ENCODE data around the gene CLEC10A. TPM values are rescaled to one million over a fixed set of nuclear protein-coding genes. Genes with fewer than 3 reads are reported as not detected.
"Not testable (repeated sequence)": the region's sequence is repeated elsewhere in the genome, so short reads cannot be mapped to it uniquely, and the experiment has no call there.

The CLEC10A gene
- total RNA-seq, 1 donor from 2014 or later, result not detected

DNA sequence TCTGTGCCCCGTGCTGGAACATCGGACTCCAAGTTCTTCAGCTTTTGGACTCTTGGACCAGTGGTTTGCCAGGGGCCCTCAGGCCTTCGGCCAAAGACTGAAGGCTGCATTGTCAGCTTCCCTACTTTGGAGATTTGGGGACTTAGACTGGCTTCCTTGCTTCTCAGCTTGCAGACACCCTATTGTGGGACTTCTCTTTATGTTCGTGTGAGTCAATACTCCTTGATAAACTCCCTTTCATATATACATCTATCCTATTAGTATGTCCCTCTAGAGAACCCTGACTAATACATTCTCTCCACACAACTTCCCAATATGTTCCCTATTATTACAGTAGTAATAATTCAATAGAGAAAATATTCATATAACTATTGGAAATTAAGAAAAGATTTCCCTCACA is 43.8 kb upstream of the CLEC10A start:
- no peaks in the 10 kb centered on the region for H3K9me3 Mint-ChIP-seq
- H3K4me1 Mint-ChIP-seq, result peaks cover 18% of the 10 kb centered on the region
- no peak overlapping the region for H3K4me3 Mint-ChIP-seq
- TF ChIP-seq, protein P1, sequence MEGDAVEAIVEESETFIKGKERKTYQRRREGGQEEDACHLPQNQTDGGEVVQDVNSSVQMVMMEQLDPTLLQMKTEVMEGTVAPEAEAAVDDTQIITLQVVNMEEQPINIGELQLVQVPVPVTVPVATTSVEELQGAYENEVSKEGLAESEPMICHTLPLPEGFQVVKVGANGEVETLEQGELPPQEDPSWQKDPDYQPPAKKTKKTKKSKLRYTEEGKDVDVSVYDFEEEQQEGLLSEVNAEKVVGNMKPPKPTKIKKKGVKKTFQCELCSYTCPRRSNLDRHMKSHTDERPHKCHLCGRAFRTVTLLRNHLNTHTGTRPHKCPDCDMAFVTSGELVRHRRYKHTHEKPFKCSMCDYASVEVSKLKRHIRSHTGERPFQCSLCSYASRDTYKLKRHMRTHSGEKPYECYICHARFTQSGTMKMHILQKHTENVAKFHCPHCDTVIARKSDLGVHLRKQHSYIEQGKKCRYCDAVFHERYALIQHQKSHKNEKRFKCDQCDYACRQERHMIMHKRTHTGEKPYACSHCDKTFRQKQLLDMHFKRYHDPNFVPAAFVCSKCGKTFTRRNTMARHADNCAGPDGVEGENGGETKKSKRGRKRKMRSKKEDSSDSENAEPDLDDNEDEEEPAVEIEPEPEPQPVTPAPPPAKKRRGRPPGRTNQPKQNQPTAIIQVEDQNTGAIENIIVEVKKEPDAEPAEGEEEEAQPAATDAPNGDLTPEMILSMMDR (IDR thresholded peaks at IDR 0.05; ENCODE audit: unreplicated experiment), result no peak
- no peak overlapping the region for H3K27ac Mint-ChIP-seq
- DNase-seq (ENCODE audit: low spot score in 2 of 2, unreplicated experiment in 2 of 2), result no peak
- H3K27me3 Mint-ChIP-seq (ENCODE audit: low read depth), result peaks cover 4% of the 10 kb centered on the region
- H3K36me3 Mint-ChIP-seq, result no peaks in the 10 kb centered on the region

DNA sequence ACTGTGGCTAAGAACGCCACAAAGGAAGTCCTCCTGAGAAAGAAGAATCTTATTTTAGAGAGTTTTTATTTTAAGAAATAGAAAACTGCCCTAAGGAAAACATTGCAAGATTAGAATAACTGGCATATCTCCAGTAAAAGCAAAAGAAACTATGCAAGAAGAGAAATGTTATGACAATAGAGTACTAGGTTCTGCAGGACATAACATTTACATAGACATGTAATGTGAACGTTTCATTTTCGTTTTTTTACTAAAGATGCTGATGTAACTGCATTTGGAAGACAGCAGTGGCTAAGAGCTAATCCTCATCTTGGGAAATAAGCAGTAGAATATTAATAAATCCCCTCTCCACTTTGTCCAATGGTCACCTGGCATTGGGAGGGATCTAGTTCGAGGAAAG is 42.3 kb upstream of the CLEC10A start:
- Mint-ChIP-seq H3K27ac (no peak overlapping the region), H3K4me3 (no peak overlapping the region), H3K9me3 (no peaks in the 10 kb centered on the region), H3K27me3 (ENCODE audit: low read depth) (peaks cover 4% of the 10 kb centered on the region), H3K36me3 (no peaks in the 10 kb centered on the region), H3K4me1 (peaks cover 18% of the 10 kb centered on the region)
- no peak for DNase-seq (ENCODE audit: low spot score in 2 of 2, unreplicated experiment in 2 of 2)
- TF ChIP-seq, protein P1 (IDR thresholded peaks at IDR 0.05; ENCODE audit: unreplicated experiment), result no peak

DNA sequence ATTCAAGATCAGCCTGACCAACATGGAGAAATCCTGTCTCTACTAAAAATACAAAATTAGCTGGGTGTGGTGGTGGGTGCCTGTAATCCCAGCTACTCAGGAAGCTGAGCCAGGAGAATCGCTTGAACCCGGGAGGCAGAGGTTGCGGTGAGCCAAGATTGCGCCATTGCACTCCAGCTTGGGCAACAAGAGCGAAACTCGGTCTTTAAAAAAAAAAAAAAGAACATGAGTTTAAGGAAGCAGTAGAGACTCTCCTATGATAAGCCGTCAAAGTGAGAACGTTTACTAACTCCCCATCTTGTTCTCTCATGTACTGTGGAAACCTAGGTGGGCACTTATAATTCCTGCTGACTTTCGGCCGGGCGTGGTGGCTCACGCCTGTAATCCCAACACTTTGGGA is 40.6 kb upstream of the CLEC10A start:
- DNase-seq (ENCODE audit: low spot score in 2 of 2, unreplicated experiment in 2 of 2); H3K36me3 Mint-ChIP-seq; H3K27ac Mint-ChIP-seq; H3K27me3 Mint-ChIP-seq (ENCODE audit: low read depth); H3K4me3 Mint-ChIP-seq; H3K9me3 Mint-ChIP-seq: not testable (repeated sequence)
- H3K4me1 Mint-ChIP-seq, result peaks cover 18% of the 10 kb centered on the region

DNA sequence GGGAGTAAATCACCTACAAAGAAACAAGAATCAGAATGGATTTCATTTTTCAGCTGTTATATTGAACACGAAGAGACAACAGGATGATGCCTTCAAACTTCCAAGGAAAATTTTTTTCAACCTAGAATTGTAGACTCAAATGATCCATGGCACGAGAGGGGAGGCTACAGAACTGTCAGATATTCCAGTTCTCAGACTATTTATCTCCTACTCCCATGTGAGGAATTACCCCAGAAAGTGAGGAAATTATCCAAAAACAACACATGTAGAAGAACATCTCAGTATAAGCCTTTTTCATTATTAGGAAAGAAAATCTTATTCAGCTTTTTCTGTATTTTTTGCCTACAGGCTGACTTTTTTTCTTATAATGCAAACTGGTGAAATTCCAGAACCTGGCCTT is 40.1 kb upstream of the CLEC10A start:
- H3K36me3 Mint-ChIP-seq, result no peaks in the 10 kb centered on the region
- H3K9me3 Mint-ChIP-seq, result no peaks in the 10 kb centered on the region
- DNase-seq (ENCODE audit: low spot score in 2 of 2, unreplicated experiment in 2 of 2), result no peak
- H3K4me1 Mint-ChIP-seq, result peaks cover 18% of the 10 kb centered on the region
- H3K27ac Mint-ChIP-seq, result peak overlapping the region; percentile 45
- H3K27me3 Mint-ChIP-seq (ENCODE audit: low read depth), result peaks cover 4% of the 10 kb centered on the region
- TF ChIP-seq, protein P1 (IDR thresholded peaks at IDR 0.05; ENCODE audit: unreplicated experiment), result no peak
- H3K4me3 Mint-ChIP-seq, result no peak overlapping the region

DNA sequence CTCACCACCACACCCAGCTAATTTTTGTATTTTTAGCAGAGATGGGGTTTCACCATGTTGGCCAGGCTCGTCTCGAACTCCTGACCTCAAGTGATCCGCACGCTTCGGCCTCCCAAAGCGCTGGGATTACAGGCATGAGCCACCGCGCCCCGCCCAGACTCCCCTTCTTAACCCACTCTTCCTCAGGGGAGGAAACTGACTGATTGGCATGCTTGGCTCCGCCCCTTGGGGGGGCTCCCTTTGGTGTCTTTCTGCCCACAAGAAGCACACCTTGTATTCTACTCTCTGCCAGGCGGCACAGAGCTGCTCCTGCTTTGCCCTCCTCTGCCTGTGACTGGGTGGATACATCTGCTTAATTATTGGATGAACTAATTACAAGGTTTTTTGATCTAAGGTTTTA is 39.3 kb upstream of the CLEC10A start:
- no peak overlapping the region for H3K4me3 Mint-ChIP-seq
- TF ChIP-seq, protein P1 (IDR thresholded peaks at IDR 0.05; ENCODE audit: unreplicated experiment), result no peak
- peaks cover 5% of the 10 kb centered on the region for H3K27me3 Mint-ChIP-seq (ENCODE audit: low read depth)
- no peaks in the 10 kb centered on the region for H3K9me3 Mint-ChIP-seq
- DNase-seq (ENCODE audit: low spot score in 2 of 2, unreplicated experiment in 2 of 2), result no peak
- H3K4me1 Mint-ChIP-seq, result peaks cover 18% of the 10 kb centered on the region
- no peak overlapping the region for H3K27ac Mint-ChIP-seq
- H3K36me3 Mint-ChIP-seq, result no peaks in the 10 kb centered on the region

DNA sequence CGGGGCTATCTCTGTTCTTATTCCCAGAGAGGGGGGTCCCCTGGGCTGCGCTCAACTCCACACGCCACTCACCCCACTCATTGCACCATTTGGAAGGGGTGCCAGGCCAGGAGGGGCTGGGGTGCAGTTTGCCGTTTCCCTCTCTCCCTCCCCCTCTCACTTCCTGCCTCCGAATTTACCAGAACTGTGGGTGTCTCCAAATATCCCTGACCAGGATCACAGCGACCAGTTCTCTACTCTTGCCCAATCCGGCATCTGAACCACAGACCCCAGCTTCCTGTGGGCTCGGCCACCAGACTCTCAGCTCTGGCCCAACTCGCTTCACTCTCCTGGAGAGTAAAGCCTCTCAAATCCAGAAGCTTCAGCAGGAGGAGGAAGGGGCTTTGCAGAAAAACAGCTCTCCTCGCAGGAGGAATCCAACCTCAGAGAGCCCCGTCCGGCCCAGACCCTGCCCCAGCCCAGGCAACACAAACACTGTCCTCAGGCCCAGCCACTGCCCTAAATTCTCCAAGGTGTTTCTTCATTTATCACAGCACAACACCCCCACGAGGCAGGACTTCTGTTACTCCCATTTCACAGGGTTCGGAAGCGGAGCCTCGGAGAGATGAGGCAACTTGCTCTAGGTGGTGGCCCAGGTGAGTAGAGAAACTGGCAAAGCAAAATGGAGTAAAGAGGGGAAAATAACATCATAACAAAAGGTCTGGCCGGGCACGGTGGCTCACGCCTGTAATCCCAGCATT is 35.0 kb upstream of the CLEC10A start:
- no peak overlapping the region for H3K27ac Mint-ChIP-seq
- TF ChIP-seq, protein P1 (IDR thresholded peaks at IDR 0.05; ENCODE audit: unreplicated experiment), result no peak
- no peak overlapping the region for H3K4me3 Mint-ChIP-seq
- H3K9me3 Mint-ChIP-seq, result no peaks in the 10 kb centered on the region
- no peak for DNase-seq (ENCODE audit: low spot score in 2 of 2, unreplicated experiment in 2 of 2)
- peaks cover 2% of the 10 kb centered on the region for H3K27me3 Mint-ChIP-seq (ENCODE audit: low read depth)
- H3K4me1 Mint-ChIP-seq, result peaks cover 8% of the 10 kb centered on the region
- no peaks in the 10 kb centered on the region for H3K36me3 Mint-ChIP-seq

Measured in mesothelial cell of epicardium (in vitro differentiated cells).